ENCODE measurements around the gene SYT10. TPM values are rescaled to one million over a fixed set of nuclear protein-coding genes. Genes with fewer than 3 reads are reported as not detected.

The SYT10 gene
- total RNA-seq, 1 donor from 2014 or later, result not detected

- H3K27me3 Mint-ChIP-seq, result no peaks in the 10 kb centered on the region
Observed at GRCh38 chr12:33476058-33476457, 36.4 kb upstream of the SYT10 start.

GRCh38 chr12:33472299-33472698 is 32.7 kb upstream of the SYT10 start:
- POLR2A ChIA-PET, result no interaction called here
- Mint-ChIP-seq H3K27ac (no peak overlapping the region), H3K4me1 (no peaks in the 10 kb centered on the region), H3K9me3 (peaks cover 14% of the 10 kb centered on the region), H3K36me3 (ENCODE audit: low read depth) (no peaks in the 10 kb centered on the region), H3K27me3 (no peaks in the 10 kb centered on the region), H3K4me3 (no peak overlapping the region)
- DNase-seq, result no peak
- intact Hi-C loops (cut with micrococcal nuclease), result no loop called here
- TF ChIP-seq CTCF (IDR thresholded peaks at IDR 0.05), result no peak
- ATAC-seq (ENCODE audit: low read depth), result no peak
- CTCF ChIA-PET, result no interaction called here

More at GRCh38 chr12:33476058-33476457, 36.4 kb upstream of the SYT10 start:
- H3K36me3 Mint-ChIP-seq (ENCODE audit: low read depth), result no peaks in the 10 kb centered on the region
- no peaks in the 10 kb centered on the region for H3K4me1 Mint-ChIP-seq
- H3K4me3 Mint-ChIP-seq, result no peak overlapping the region
- no peak for TF ChIP-seq CTCF (IDR thresholded peaks at IDR 0.05)
- DNase-seq (no peak), ATAC-seq (ENCODE audit: low read depth) (no peak)
- intact Hi-C loops (cut with micrococcal nuclease), result no loop called here
- CTCF ChIA-PET, result no interaction called here
- peaks cover 15% of the 10 kb centered on the region for H3K9me3 Mint-ChIP-seq
- POLR2A ChIA-PET, result no interaction called here
- no peak overlapping the region for H3K27ac Mint-ChIP-seq

DNA sequence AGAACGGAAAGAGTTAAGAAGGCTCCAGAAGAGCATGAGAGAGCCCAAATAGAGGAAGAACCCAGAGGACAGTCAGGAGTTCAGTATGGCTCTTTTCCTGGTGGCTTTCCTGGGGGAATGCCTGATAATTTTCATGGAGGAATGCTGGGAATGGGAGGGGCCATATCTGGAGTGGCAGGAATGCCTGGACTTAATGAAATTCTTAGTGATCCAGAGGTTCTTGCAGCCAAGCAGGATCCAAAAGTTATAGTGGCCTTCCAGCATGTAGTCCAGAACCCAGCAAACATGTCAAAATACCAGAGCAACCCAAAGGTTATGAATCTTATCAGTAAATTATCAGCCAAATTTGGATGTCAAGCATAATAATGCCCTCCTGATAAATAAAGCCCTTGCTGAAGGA is 15.5 kb upstream of the SYT10 start:
- no peak for TF ChIP-seq CTCF (IDR thresholded peaks at IDR 0.05)
- intact Hi-C loops (cut with micrococcal nuclease), result no loop called here
- no peak for DNase-seq
- no peaks in the 10 kb centered on the region for H3K27me3 Mint-ChIP-seq
- H3K4me3 Mint-ChIP-seq, result no peak overlapping the region
- ChIA-PET CTCF (no interaction called here), POLR2A (no interaction called here)
- no peak overlapping the region for H3K27ac Mint-ChIP-seq
- no peaks in the 10 kb centered on the region for H3K4me1 Mint-ChIP-seq
- no peak for ATAC-seq (ENCODE audit: low read depth)
- H3K9me3 Mint-ChIP-seq, result peaks cover 5% of the 10 kb centered on the region
- no peaks in the 10 kb centered on the region for H3K36me3 Mint-ChIP-seq (ENCODE audit: low read depth)

GRCh38 chr12:33450480-33450879 is 10.9 kb upstream of the SYT10 start:
- no peaks in the 10 kb centered on the region for H3K36me3 Mint-ChIP-seq (ENCODE audit: low read depth)
- no peak for ATAC-seq (ENCODE audit: low read depth)
- H3K27me3 Mint-ChIP-seq, result no peaks in the 10 kb centered on the region
- TF ChIP-seq CTCF (IDR thresholded peaks at IDR 0.05), result no peak
- ChIA-PET POLR2A (no interaction called here), CTCF (no interaction called here)
- H3K4me1 Mint-ChIP-seq, result no peaks in the 10 kb centered on the region
- H3K9me3 Mint-ChIP-seq, result peaks cover 2% of the 10 kb centered on the region
- DNase-seq, result no peak
- H3K27ac Mint-ChIP-seq, result no peak overlapping the region
- intact Hi-C loops (cut with micrococcal nuclease), result no loop called here
- H3K4me3 Mint-ChIP-seq, result no peak overlapping the region

DNA sequence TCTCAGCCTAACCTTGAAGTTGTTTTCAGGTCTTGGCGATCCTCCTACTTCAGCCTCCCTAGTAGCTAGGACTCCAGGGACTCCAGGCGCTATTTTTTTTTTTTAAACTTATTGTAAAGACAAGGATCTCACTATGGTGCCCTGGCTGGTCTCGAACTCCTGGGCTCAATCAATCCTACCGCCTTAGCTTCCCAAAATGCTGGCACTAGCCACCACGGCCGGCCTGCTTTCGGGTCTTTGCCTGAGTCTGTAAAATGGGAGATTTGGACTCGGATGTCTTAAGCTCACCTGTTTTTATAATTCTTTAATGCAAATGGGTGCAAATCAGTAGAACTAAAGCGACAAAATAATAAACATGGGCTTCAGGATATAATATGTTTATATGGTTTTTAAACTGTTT is 858 bp upstream of the SYT10 start:
- no peak for TF ChIP-seq CTCF (IDR thresholded peaks at IDR 0.05)
- Mint-ChIP-seq H3K4me1 (peaks cover 6% of the 10 kb centered on the region), H3K9me3 (no peaks in the 10 kb centered on the region), H3K36me3 (ENCODE audit: low read depth) (no peaks in the 10 kb centered on the region), H3K27me3 (peaks cover 25% of the 10 kb centered on the region), H3K4me3 (no peak overlapping the region), H3K27ac (no peak overlapping the region)
- no peak for DNase-seq
- ChIA-PET CTCF (no interaction called here), POLR2A (no interaction called here)
- no peak for ATAC-seq (ENCODE audit: low read depth)
- intact Hi-C loops (cut with micrococcal nuclease), result no loop called here

Measured in activated B cell treated with CpG ODN at 0.5 μM for 24 hours (primary cell).